Activated T-helper 1 cell treated with anti-CD3 and anti-CD28 coated beads, Interleukin-2, amount 50 U/mL, for 16 hours (primary cell): ENCODE results near the gene TTC24.
"Not testable (repeated sequence)": the region's sequence is repeated elsewhere in the genome, so short reads cannot be mapped to it uniquely, and the experiment has no call there.

Source experiments
- DNase-seq, 2 donors: peaks; one replicate each; pipeline ENCODE4 v3.0.0-alpha.2; 2020; ENCODE audit warnings: low read depth in 1 of 2, low spot score in 1 of 2

TTC24 gene

DNA sequence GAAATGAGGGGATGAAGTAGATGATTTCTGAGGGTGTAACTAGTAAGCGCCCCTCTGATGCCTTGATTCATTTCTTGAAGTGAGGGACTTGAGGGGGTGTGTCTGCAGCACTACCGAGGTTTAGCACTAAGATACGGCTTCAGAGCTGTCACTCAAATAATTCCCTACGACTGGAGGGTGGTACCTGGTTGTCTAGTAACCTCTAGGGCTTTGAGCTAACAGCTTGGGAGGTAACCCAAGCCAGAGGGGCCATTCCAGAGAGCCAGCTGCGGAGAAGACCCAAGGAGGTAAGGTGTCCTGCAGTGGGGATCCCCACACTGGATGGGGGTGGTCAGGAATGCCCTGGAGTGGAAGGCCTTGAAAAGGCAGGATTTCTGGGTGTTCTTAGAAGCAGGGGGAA, at the start of gene TTC24:
Gene TTC24 (plus strand): TSS at position 252 of the 400 bp plus-strand sequence. CDS start 1,642 bp downstream, outside the sequence.
- DNase-seq: no peak

DNA sequence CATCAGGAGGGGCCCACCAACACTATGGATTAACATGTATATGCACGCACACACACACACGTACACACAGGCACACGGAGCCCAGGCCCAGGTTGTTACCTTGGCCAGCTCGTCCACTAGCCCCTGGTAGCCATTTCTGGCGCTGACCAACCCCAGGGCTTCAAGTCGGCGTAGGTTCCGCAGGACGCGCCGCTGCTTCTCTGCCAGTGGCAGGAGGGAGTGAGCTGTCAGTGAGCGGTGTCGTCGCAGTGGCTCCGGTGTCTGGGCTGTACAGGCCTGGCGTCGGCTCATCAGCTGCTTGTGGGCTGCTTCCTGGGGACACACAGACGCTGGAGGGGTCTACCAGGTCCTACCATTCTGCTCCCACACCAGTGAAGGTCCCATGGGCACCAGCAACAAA, 49.5 kb upstream of the TTC24 start:
- DNase-seq: no peak

DNA sequence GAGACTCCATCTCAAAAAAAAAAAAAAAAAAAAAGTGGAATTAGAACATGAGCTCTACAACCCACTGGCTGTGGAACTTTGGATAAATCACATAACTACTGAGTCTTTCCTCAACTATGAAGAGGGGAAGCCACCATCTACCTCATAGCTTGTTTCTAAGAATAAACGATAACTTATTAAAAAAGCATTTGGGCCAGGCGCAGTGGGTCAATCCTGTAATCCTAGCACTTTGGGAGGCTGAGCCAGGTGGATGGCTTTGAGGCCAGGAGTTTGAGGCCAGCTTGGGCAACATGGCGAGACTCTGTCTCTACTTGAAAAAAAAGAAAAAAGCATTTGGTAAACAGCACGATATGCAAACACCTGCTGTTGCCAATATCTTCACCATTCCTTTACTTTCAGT, 47.1 kb upstream of the TTC24 start:
- DNase-seq: no peak

DNA sequence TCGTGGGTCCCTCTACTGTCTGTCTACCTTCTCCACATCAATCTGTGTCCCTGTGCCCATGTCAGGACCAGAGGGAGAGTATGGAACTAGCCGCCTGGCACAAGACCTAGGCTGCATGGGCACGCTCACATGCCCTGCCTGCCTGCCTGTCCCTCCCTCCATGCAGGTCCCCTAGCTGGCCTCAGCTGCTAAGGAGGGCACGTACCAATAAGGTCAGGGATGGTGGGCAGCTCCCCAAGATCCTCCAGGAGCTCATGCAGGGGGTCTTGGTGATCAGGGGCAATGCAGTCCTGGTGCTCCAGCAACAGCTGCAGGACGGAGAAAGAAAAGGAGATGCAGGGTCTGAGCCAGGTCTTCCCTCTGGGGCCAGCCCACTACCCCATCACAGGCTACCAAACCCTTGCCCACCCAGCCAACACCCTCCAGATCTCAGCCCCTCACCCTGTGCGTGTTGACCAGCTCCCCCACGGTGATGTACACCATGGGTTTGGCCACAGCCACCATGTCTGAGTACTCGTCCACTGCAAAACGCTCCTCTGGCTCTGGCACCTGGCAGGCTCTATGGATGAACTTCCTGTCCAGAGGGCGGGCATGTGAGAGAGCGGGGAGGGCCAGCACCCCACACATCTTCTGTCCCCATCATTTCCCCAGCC, 45.8 kb upstream of the TTC24 start:
- DNase-seq: no peak

DNA sequence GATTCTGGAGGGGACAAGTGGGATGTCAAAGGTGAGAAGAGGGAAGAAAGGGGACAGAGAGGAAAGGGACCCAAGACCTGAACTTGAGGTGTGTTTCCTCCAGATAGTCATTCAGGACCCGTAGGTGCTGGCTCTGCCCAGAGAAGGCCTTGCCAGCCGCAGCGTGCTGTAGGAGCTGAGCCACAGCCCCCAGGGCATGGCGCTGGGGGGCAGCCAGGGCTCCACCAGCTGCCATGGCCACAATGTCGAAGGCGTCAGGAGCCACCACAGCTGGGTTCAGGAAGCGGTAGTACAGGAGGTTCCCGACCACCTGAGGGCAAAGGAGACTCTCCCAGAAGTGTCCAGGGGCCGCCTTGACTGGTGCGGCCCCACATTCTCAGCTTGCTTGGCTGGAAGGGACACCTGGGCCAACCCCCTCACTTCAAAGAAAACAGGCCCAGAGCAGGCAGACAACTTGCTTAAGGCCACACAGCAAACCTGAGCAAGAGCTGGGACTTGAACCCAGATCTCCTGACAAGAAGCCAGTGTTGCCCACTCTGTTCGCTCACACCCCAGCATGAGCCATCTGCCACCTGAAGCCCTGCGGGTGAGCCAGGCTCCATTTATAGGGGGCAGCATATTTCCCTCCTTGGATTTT, 45.0 kb upstream of the TTC24 start:
- DNase-seq: no peak

DNA sequence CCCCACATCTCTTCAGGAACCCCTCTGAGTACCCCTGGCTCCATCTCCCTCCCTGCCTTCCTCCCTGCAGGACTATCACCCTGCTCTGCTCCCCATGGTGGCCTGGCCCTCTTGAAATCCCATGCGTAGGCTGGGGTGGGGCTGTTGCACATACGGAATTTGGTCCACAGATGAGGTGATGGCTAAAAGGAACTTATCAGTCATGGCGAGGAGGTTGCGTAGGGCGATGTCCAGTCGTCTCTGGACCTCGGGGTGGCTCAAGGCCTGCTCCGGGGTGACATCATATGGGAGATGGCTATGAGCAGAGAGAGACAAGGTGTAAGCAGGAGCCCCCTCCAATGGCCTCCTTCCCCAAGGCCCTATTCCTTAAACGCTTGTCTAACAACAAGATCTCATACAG, 42.5 kb upstream of the TTC24 start:
- DNase-seq: no peak

DNA sequence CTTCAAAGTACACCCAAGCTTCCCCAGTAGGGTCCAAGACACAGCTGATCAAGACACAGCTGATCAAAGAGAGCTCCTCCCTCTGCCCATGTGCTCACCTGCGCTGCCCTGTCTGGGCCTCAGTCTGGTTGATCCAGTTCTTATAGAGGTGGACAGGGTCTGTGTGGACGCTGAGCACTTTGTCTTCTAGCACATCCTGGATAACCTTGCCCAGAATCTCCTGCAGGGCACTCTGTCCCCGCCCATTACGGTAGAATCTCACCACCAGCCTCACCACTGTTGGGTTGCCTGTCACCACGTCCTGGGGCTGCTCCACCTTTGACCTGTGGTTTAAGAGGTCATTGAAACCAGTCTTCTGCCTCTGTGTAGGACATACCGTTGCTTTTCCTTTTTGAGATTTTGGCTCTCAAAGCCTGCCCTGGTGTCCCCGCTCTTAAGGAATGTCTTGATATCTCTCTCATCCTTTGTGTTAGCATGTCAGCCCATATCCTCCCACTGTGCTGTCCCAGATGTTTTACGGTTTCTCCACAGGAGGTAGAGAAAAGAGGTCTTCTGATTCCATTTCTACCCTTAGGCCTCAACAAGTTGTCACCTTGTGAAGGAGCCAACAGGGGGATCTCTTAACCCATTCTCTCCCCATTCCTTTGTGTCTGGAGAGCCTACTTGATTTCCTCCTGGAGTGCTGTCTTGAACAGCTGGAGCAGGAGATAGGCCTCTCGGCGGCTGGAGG, 40.6 kb upstream of the TTC24 start:
- no peak for DNase-seq

DNA sequence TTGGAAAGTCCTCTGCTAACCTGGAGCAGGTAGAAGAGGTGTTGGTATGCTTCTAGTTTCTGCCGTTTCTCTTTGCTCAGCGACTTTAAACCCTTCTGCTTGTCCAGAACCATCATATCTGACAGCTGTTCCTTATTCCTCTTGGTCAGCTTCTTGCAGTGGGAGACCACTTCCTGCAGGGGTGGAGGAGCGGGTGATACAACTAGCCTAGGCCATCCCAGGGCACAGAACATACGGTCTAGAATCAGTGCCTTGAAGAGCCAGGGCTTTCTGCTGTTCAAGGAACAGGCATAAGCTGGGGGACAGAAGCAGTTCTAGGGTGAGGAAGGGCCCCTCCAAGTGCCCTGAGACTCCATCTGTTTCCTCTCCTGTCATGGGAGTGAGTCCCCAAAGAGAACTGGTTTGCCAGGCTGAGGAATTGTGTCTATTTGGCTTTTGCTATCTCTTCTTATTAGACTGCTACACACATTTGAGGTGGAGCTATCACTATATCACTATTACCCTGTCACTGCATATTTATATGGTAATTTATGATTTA, 39.6 kb upstream of the TTC24 start:
- DNase-seq: no peak

DNA sequence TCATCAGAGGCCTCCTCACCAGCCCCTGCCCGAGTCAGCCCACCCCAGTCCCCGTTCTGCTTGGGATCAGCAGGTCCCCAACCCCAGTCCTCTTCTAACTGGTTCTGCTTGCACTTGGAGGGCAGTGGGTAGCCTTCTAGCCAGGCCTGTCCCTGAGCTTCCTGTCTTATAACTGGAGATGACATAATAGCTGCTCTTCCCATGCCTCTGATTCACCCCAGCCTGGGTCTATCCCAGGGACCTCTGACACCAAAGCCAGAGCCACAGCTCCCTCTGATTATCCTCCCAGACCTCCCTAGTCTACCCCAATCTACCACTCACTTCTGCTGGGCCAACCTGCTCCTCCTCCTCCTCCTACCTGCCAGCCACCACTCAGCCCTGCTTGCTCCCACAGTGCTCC, 38.6 kb upstream of the TTC24 start:
- DNase-seq: no peak

DNA sequence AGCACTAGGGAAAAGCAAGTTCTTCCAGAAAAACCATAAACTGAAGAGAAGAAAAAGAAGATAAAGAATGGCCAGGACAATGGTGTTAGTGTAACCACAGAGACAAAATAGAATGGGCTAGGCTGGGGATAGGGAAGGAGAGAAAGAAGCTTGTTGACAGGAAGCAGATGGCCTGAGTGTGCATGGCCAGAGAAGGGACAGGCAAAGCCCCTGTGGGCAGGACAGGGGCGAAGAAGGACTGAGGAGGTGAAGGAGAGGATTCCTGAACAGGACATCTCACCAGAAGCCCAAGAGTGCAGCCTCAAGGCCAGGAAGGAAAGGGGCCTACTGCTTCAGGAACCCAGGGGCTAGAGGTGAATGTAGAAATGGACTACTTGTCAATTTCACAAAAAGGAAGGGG, 36.5 kb upstream of the TTC24 start:
- DNase-seq: no peak

DNA sequence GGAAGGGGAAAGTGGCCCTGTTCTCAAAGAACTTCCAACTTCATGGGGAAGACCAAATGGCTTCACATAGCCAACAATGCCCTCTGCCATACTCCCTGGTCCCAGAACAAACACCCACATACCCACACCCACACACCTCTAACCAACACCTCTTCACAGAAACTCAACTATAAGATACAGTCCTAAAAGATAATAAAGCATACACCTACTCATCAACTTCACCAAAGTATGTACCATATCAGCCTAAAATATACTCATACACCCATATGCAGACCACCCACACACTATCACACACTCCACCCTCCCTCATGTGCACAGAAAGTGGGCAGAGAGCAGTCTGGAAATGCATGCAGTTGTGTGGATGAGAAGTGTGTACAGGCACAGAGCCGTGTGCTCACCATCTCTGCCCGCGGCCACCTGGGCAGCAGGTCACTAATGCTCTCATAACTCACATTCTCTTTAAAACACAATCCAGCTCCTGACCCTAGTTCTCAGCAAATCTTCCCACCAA, 34.9 kb upstream of the TTC24 start:
- no peak for DNase-seq

DNA sequence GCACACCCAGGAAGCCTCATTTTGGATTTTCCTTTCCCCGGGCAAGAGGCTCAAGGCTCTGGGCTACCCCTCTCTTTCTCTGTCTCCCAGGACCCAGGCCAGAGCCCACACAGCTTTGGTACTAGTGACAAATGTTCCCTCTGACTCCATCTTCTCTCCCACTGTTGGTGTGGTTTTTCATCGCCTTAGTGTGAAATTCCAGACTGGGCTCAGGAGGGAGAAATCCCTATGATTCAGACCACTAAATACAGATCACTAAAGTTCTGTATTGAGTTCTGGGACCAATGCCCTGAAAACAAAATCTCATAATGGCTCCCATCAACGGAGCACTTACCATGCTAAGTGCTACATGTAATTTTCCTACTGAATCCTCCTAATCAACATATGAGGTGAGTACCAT, 33.3 kb upstream of the TTC24 start:
- no peak for DNase-seq

DNA sequence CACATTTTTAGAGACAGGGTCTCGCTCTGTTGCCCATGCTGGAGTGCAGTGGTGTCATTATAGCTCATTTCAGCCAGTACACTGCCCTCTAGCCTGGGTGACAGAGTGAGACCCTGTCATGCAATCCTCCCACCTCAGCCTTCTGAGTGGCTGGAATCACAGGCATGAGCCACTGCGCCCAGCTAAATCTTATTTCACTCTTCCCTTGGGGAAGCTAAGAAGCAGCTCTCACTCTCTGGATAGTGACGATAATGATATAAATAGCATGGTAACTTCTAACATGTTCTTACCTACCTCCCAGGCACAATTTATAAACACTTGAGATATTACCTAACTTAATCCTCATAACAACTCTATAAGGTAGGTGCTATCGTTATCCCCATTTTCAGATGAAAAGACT, 32.1 kb upstream of the TTC24 start:
- no peak for DNase-seq

DNA sequence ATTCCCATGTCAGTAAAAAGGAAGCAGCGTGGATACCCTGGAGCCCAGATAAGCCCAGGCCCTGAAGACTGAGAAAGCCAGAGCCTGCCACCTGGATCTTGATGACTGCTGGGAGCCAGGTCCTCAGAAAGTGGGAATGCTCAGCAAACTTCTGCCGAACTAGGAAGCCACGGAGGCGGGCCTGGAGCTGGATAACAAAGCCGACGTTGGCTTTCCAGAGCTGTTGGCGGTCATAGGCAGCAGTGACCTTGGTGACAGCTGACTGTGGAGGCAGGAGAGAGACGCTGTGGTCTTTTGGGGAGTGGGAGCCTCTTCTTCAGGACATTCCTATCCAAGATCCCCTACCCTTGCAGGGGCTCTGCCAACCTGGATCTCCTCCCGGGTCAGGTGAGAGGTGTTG, 31.5 kb upstream of the TTC24 start:
- DNase-seq: no peak

DNA sequence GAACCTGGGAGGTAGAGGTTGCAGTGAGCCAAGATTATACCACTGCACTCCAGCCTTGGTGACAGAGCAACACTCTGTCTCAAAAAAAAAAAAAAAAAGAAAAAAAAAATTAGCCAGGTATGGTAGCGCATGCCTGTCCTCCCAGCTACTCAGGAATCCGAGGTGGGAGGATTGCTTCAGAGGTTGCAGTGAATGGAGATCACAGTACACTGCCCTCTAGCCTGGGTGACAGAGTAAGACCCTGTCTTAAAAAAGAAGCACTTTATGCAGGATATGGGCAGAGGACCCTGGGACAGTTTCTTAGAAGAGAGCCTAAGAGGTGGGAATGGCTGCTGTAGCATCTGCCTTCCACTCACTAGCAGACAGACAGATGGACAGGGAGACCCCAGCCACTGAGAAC, 30.1 kb upstream of the TTC24 start:
- DNase-seq: no peak

DNA sequence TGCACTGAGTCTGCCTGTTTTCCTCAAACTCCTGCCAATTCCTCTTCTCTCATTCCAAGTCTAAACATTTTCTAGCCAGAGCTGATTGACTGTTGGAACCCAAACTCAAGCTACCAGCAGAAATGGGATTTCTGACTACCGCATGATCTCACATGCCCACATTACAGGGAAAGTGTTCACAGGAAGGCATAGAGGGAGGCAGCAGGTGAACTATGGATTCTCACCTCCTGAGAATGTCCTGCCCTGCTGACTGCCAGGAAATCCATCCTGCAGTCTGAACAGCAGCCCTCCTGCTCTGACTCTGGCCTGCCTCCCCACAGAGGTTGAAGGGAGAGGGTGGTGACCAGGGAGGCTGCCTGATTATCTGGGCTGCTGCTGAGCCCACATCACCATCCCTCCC, 29.7 kb upstream of the TTC24 start:
- no peak for DNase-seq

DNA sequence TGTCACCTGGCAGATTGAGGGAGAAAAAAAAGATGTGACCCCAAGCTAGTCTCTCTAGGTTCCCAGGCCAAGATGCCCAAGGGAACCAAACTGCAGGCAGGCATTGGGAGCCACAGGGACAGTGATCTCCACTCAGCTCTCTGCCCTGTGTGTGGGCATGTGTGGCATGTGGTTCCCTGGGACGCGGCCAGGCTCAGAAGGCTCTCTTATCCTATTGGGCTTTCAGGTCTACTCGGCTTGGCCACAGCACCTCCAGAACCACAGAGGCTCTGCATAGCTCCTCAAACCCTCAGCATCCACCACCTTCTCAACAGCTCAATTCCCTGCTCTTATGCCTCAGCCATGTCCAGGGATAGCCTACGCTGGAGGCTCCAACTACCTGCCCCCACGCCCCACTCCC, 29.2 kb upstream of the TTC24 start:
- DNase-seq: no peak

DNA sequence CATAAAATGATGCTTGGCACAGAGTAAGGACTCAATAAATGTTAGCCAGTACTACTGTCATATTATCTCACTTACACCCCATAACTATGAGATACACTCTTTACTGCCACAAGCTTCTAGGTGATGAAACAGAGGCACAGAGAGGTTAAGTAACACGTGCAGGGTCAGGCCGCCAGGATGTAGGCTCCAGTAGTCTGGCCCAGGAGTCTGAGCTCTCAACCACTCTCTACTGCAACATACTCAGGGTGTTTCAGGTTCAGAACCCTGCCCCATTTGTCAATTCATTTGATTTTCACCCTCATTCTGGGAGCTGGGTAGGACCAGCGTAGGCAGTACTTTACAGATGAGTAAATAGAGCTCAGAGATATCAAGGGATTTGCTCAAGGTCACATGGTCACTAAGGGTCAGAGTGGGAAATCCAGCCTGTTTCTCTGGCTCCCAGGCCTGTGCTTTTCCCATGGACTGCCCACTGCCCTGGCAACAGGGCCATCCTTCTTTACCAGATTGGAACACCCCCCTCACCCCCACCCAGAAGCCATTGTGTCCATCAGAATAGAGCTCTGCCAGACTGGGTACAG, 28.4 kb upstream of the TTC24 start:
- no peak for DNase-seq

DNA sequence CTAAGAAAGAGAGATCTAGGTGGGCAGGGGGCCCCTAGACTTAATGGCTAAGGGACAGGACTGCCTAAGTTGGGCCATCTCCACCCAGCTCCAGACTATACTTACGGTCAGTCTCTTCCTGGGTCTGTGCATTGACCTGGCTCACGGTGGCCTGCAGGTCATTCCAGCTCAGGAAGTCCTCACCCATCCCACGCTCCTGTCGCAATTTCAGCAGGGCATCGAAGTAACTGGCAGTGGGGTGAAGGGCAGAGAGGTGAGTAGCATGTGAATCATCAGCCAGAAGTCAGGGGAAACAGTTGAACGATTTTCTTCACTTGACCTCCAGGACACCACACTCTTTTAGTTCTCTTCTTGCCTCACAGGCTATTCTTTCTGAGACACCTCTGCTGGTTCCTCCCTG, 27.7 kb upstream of the TTC24 start:
- no peak for DNase-seq

DNA sequence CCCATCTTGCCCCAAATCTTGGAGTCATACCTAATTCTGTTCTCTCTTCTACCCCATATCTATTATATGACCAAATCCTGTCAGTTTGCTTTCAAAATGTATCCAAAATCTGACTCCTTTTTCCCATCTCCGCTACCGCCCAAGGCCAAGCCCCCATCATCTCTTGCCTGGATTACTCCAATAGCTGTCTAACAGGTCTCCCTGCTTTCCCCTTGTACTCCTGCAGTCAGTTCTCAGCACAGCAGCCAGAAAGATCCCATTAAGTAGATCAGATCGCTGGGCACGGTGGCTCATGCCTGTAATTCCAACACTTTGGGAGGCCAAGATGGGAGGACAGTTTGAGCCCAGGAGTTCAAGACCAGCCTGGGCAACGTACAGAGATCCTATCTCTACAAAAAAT, 27.0 kb upstream of the TTC24 start:
- DNase-seq: no peak

DNA sequence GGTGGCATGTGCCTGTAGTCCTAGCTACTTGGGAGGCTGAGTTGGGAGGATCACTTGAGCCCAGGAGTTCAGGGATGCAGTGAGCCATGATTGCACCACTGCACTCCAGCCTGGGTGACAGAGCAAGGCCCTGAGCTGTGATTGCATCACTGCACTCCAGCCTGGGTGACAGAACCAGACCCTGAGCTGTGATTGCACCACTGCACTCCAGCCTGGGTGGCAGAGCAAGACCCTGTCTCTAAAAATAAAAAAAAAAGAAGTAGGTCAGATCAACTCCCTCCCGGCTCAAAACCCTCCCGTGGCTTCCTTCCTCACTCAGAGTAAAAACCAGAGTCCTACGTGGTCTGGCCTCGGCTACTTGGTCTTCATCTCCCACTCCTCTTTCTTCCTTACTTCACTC, 26.6 kb upstream of the TTC24 start:
- DNase-seq: not testable (repeated sequence)
